ENCODE measurements around the gene ADGRG7. TPM values are rescaled to one million over a fixed set of nuclear protein-coding genes. Genes with fewer than 3 reads are reported as not detected.
A peak's percentile ranks its signal among the peaks of the same experiment; 100 is the strongest.

The ADGRG7 gene
- total and polyA plus RNA-seq, 2 of the 13 experiments (the other 11 are each of a cell fraction or from before 2014, with no cell fraction given) = not detected

DNA sequence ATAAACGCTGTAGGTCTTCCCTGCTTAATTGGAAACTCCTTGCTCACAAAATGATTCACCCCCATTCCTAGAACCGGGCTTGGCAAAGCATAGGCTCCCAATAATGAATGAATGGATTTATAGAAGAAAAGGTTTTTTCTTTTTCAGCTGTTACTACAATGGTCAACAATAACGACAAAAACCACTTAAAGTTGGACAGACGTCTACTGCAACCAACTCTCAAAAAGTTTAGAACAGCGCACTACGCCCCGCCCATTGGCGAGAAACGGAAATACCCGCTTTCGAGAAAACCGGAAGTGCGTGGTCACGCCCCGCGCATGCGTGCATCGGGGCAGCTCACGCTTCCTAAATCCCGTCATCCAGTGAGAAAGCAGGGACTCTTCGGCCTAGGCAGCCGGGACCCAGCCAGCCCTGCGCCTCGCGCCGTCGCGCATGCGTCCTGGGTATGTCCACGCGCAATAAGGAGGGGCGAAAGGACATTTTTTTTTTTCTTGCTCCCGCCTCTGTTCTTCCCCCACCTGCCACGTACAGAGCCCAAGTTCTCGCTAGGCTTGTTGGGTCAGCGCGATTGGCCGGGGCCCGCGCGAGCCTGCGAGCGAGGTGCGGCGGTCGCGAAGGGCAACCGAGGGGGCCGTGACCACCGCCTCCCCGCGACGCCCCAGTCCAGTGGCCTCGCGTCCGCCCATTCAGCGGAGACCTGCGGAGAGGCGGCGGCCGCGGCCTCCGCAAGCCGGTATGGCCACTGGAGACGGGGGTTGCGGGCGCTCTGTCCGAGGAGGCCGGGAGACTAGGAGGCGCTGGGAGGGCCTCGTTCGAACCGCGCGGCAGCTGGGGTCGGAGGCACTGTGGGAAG is 99.8 kb downstream of the ADGRG7 start, which contains the start of gene TFG (continued):
- TF ChIP-seq SKIL (CRISPR knock-in tag; IDR thresholded peaks at IDR 0.05; ENCODE audit: borderline replicate concordance) = 0 out of 2 replicates have a peak, but pooled peaks have one; percentile 15
- peak; percentile 77; the same call in 1 of the 2 replicates for TF ChIP-seq FOXK1 (CRISPR knock-in tag; IDR thresholded peaks at IDR 0.05; ENCODE audit: borderline replicate concordance, low read depth)
- TF ChIP-seq CCDC6 (CRISPR knock-in tag; IDR thresholded peaks at IDR 0.05) = no peak; the same call in 1 of the 2 replicates
- TF ChIP-seq, protein P1, sequence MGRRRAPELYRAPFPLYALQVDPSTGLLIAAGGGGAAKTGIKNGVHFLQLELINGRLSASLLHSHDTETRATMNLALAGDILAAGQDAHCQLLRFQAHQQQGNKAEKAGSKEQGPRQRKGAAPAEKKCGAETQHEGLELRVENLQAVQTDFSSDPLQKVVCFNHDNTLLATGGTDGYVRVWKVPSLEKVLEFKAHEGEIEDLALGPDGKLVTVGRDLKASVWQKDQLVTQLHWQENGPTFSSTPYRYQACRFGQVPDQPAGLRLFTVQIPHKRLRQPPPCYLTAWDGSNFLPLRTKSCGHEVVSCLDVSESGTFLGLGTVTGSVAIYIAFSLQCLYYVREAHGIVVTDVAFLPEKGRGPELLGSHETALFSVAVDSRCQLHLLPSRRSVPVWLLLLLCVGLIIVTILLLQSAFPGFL (CRISPR knock-in tag; IDR thresholded peaks at IDR 0.05) = no peak
- TF ChIP-seq MIER3 (CRISPR knock-in tag; IDR thresholded peaks at IDR 0.05; ENCODE audit: borderline replicate concordance) = no peak
- TF ChIP-seq ZNF660 (CRISPR knock-in tag; IDR thresholded peaks at IDR 0.05; ENCODE audit: borderline replicate concordance, low read depth) = no peak
- peak; percentile 81 for TF ChIP-seq SP4 (CRISPR knock-in tag; IDR thresholded peaks at IDR 0.05)
- no peak for TF ChIP-seq IKZF4 (CRISPR knock-in tag; IDR thresholded peaks at IDR 0.05; ENCODE audit: borderline replicate concordance, low read depth, not compliant biosample characterization)
- TF ChIP-seq PITX1 (CRISPR knock-in tag; IDR thresholded peaks at IDR 0.05) = peak; percentile 62; the same call in 1 of the 2 replicates
- TF ChIP-seq, protein P2, sequence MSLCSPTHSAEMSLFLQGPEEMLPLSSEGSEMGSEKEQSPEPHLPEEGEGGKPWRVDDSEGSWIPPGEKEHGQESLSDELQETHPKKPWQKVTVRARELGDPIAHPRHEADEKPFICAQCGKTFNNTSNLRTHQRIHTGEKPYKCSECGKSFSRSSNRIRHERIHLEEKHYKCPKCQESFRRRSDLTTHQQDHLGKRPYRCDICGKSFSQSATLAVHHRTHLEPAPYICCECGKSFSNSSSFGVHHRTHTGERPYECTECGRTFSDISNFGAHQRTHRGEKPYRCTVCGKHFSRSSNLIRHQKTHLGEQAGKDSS (CRISPR knock-in tag; IDR thresholded peaks at IDR 0.05; ENCODE audit: borderline replicate concordance, low read depth) = peak; percentile 54; the same call in 1 of the 2 replicates
- no peak for TF ChIP-seq ZNF720 (CRISPR knock-in tag; IDR thresholded peaks at IDR 0.05)
- no peak for TF ChIP-seq ZMYM3 (CRISPR knock-in tag; IDR thresholded peaks at IDR 0.05)
- TF ChIP-seq ZNF276 (CRISPR knock-in tag; IDR thresholded peaks at IDR 0.05; ENCODE audit: low read depth) = no peak
- peak; percentile 50; the same call in 1 of the 2 replicates for TF ChIP-seq TBX3 (IDR thresholded peaks at IDR 0.05; ENCODE audit: borderline replicate concordance)
- peak; percentile 61 for TF ChIP-seq PATZ1 (CRISPR knock-in tag; IDR thresholded peaks at IDR 0.05)
- no peak for TF ChIP-seq FOXP1 (IDR thresholded peaks at IDR 0.05)
- no peak for TF ChIP-seq FOXP1 (CRISPR knock-in tag; IDR thresholded peaks at IDR 0.05)
- TF ChIP-seq ELF4 (CRISPR knock-in tag; IDR thresholded peaks at IDR 0.05; ENCODE audit: borderline replicate concordance) = no peak
- TF ChIP-seq ZNF143 (CRISPR knock-in tag; IDR thresholded peaks at IDR 0.05) = peak; percentile 84
